Measurements from ENCODE around the gene NGF. TPM values are rescaled to one million over a fixed set of nuclear protein-coding genes. Genes with fewer than 3 reads are reported as not detected.

The NGF gene
- total and polyA plus RNA-seq, 12 donors: 1.8 to 21.6 (median 3.3) TPM

DNA sequence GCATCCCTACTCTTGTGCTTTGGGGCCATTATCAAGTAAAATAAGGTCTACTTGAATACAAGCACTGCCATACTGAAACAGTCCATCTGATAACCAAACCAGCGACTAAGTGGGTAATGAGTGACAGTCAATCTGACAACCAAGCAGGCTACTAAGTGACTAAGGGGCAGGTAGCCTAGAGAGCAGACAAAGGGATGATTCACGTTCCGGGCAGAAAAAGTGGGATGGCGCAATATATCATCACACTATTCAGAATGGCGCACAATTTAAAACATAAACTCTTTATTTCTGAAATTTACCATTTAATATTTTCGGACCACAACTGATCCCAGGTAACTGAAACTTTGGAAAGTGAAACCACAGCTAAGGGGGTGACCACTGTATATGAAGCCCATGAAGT, 17.7 kb downstream of the NGF start:
- no peak overlapping the region for H3K27ac ChIP-seq
- TF ChIP-seq, protein P1, sequence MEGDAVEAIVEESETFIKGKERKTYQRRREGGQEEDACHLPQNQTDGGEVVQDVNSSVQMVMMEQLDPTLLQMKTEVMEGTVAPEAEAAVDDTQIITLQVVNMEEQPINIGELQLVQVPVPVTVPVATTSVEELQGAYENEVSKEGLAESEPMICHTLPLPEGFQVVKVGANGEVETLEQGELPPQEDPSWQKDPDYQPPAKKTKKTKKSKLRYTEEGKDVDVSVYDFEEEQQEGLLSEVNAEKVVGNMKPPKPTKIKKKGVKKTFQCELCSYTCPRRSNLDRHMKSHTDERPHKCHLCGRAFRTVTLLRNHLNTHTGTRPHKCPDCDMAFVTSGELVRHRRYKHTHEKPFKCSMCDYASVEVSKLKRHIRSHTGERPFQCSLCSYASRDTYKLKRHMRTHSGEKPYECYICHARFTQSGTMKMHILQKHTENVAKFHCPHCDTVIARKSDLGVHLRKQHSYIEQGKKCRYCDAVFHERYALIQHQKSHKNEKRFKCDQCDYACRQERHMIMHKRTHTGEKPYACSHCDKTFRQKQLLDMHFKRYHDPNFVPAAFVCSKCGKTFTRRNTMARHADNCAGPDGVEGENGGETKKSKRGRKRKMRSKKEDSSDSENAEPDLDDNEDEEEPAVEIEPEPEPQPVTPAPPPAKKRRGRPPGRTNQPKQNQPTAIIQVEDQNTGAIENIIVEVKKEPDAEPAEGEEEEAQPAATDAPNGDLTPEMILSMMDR (IDR thresholded peaks at IDR 0.05): no peak
- ATAC-seq (no peak), DNase-seq (no peak)
- intact Hi-C loops (cut with DNase I): loop anchor here in 1 of 10 donors (10.0 kb wide), 1 partner anchor 56 kb away; no protein-coding TSS in a partner anchor
- H3K4me1 ChIP-seq: peaks cover 0 to 30% (median 6%) of the 10 kb centered on the region in 9 donors
- H3K36me3 ChIP-seq: no peaks in the 10 kb centered on the region
- no peaks in the 10 kb centered on the region for H3K9me3 ChIP-seq
- H3K4me3 ChIP-seq: no peak overlapping the region
- 94 to 96% methylated on average over 6 of the region's 6 CpGs for WGBS, 2 donors
- no peaks in the 10 kb centered on the region for H3K27me3 ChIP-seq

DNA sequence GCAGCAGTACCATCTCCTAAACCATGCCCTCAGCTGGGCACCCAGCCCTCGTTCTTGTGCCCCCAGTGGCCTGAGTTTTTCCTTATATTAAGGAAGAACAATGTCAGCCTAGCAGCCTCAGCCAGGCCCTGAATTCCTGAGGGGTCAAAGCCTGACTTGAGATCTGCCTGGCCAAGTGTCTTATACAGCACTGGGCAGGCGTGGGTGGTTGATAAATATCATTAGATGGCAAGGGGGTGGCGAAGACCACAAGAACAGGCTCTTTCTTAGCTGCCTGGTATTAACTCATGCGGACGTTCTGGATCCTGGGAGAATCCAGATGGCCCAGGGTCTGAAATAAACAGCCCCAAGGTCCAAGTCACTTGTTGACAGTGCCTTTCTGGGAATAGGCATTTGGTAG, 18.3 kb downstream of the NGF start:
- TF ChIP-seq, protein P1 (IDR thresholded peaks at IDR 0.05): no peak
- Histone ChIP-seq H3K36me3 (no peaks in the 10 kb centered on the region), H3K27ac (no peak overlapping the region), H3K9me3 (no peaks in the 10 kb centered on the region), H3K27me3 (no peaks in the 10 kb centered on the region), H3K4me1 (peaks cover 0 to 35% (median 12%) of the 10 kb centered on the region in 9 donors), H3K4me3 (no peak overlapping the region)
- 44 to 57% methylated on average over 5 of the region's 5 CpGs for WGBS, 2 donors
- DNase-seq (no peak), ATAC-seq (no peak)
- intact Hi-C loops (cut with DNase I): loop anchor here in 1 of 10 donors (10.0 kb wide), 1 partner anchor 55 kb away; no protein-coding TSS in a partner anchor

DNA sequence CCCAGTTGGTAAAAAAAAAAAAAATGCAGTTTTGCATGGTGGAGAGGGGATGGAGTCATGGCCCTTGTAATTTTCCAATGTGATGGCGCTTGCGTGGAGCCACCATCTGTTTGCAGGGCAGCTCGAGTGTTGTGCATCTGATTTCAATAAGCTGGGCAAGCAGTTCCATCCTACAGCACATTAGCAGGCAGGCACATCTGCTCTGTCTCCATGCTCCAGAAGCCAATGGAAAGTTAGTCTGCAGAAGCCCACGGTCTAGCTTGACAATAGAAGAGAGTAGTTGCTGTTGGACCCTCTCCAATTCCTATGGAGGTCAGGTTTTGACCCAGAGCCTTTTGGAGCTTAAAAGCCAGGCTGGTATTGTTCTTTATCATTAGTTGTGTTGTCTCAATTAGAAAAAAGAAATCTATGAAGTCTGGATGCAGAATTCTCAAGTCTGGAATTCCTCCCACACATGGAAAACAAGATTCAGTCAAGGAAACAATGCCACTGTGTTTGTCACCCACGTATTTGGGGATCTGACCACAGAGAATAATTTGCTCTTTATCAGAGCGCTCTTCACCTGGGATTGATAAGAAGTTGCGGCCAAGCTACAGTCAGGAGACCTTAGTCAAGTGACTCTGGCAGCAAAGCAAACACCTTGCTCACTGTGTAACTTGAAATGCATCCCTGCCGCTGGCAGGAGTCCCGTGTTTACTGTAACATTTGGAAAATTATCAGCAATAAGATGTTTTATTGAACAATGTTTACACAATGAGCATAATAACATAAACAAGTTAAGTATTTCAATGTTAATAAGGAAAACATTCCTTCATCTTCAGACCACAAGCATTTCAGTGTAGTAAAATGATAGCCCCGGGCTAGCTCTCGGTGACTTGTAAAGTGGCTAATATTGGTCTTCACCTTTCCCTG, 20.7 kb downstream of the NGF start:
- Histone ChIP-seq H3K27me3 (no peaks in the 10 kb centered on the region), H3K36me3 (no peaks in the 10 kb centered on the region), H3K9me3 (no peaks in the 10 kb centered on the region), H3K4me3 (no peak overlapping the region), H3K27ac (no peak overlapping the region), H3K4me1 (peaks cover 3 to 48% (median 21%) of the 10 kb centered on the region in 9 donors)
- DNase-seq (no peak), ATAC-seq (no peak)
- WGBS, 2 donors: 61 to 66% methylated on average over 11 of the region's 11 CpGs
- intact Hi-C loops (cut with DNase I): no loop called here
- TF ChIP-seq, protein P1 (IDR thresholded peaks at IDR 0.05): no peak

DNA sequence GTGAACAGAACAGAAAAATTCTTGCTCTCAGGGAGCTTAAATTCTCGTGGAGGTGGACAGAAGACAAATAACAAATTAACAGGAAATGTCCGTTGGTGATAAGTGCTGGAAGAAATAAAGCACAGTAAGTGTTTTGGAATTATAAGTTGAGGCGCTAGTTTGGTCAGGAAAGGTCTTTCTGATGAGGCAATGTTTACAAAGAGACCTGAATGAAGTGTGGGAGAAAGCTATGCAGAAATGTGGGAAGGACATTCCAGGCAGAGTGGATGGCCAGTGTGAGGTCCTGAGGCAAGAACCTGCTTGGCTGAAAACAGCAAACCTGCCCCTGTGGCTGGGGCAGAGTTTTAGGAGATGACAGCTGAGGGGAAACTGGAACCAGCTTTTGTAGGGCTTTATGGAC, 23.3 kb downstream of the NGF start:
- 40 to 53% methylated on average over 3 of the region's 3 CpGs for WGBS, 2 donors
- H3K9me3 ChIP-seq: no peaks in the 10 kb centered on the region
- peaks cover 3 to 60% (median 26%) of the 10 kb centered on the region in 9 donors for H3K4me1 ChIP-seq
- TF ChIP-seq, protein P1 (IDR thresholded peaks at IDR 0.05): no peak
- DNase-seq: no peak
- H3K27me3 ChIP-seq: no peaks in the 10 kb centered on the region
- ATAC-seq: peak in 4 of 8 donors; percentile 36 to 66 (median 45)
- no peaks in the 10 kb centered on the region for H3K36me3 ChIP-seq
- H3K27ac ChIP-seq: peak overlapping the region in 7 of 10 donors; percentile 19 to 58 (median 38)
- intact Hi-C loops (cut with DNase I): no loop called here
- no peak overlapping the region for H3K4me3 ChIP-seq

Measured in heart right ventricle (tissue), 16 donors.